ENCODE results near the gene ST8SIA2.

GRCh38 chr15:92384381-92384780 is 9.3 kb upstream of the ST8SIA2 start:
- TF ChIP-seq EP300 (IDR thresholded peaks at IDR 0.05) (no peak), CTCF (IDR thresholded peaks at IDR 0.05) (no peak), POLR2AphosphoS5 (IDR thresholded peaks at IDR 0.05) (no peak)

Data from suprapubic skin (tissue), 4 donors.